ENCODE measurements around the gene MOGAT1.

Gene MOGAT1

GRCh38 chr2:222756362-222756831 is 84.9 kb downstream of the MOGAT1 start:
- H3K4me3 ChIP-seq (ENCODE audit: low read depth, low read length): no peak overlapping the region
- no peak for DNase-seq (ENCODE audit: low read depth)
- no peak for TF ChIP-seq CTCF (IDR thresholded peaks at IDR 0.05; ENCODE audit: insufficient read depth, low read depth, low read length, missing control alignments)

GRCh38 chr2:222756951-222757650 is 85.6 kb downstream of the MOGAT1 start:
- TF ChIP-seq CTCF (IDR thresholded peaks at IDR 0.05; ENCODE audit: insufficient read depth, low read depth, low read length, missing control alignments): no peak
- DNase-seq (ENCODE audit: low read depth): no peak
- no peak overlapping the region for H3K4me3 ChIP-seq (ENCODE audit: low read depth, low read length)
